T-cell (primary cell): ENCODE measurements around the gene DRD3. TPM values are rescaled to one million over a fixed set of nuclear protein-coding genes. Genes with fewer than 3 reads are reported as not detected.

Experiments
- ATAC-seq, 4 experiments: fragments of 200-7000 bp in 3 of 4; fragments of 150-1000 bp in 1 of 4; cut with Tn5 transposase; replicated peaks in 1 of 4; 1 replicate in 3 of 4; 2 replicates in 1 of 4; pipeline ENCODE4 v1.10.0; 2021; ENCODE audit warnings: moderate library complexity in 3 of 4, mild to moderate bottlenecking in 2 of 4, moderate number of reproducible peaks in 1 of 4
- CTCF ChIA-PET, 2 donors: fragments of 300-600 bp; sonication (Branson Sonifier 250); formaldehyde crosslinking; loops; one replicate each; lab custom pipeline; 2022; ENCODE audit warnings: antibody characterized with exemption in 2 of 2; lab: Charles Lee
- POLR2A ChIA-PET, 2 donors: fragments of 300-600 bp; sonication (Branson Sonifier 250); formaldehyde crosslinking; loops; one replicate each; lab custom pipeline; 2022; ENCODE audit warnings: antibody characterized with exemption in 2 of 2; lab: Charles Lee
- DNase-seq, 35 experiments: peaks; one replicate each; pipeline versions ENCODE4 v3.0.0 to v3.0.0-alpha.2; 2013 to 2023
- H3K27ac ChIP-seq: one replicate; pipeline ENCODE4 v1.5.1; 2013; ENCODE audit warnings: low read length
- H3K27me3 ChIP-seq, 2 experiments: replicated peaks in 1 of 2; 1 replicate in 1 of 2; 2 replicates in 1 of 2; pipeline versions ENCODE4 v1.6.1 to v1.7.0; 2013; ENCODE audit warnings: low read length in 1 of 2, mixed read lengths in 1 of 2; ENCODE audit not compliant: control insufficient read depth in 2 of 2, insufficient read depth in 2 of 2; ENCODE audit errors: extremely low read depth in 1 of 2
- H3K36me3 ChIP-seq, 2 donors: 1 replicate in 1 of 2; 2 replicates in 1 of 2; pipeline versions ENCODE4 v1.6.1 to v1.7.0; 2013; ENCODE audit warnings: low read length in 1 of 2; ENCODE audit not compliant: control insufficient read depth in 2 of 2, insufficient read depth in 1 of 2; ENCODE audit errors: extremely low read depth in 1 of 2
- H3K4me1 ChIP-seq, 2 experiments: 1 replicate in 1 of 2; 2 replicates in 1 of 2; pipeline versions ENCODE4 v1.6.1 to v1.7.0; 2013; ENCODE audit warnings: low read length in 2 of 2, mixed read lengths in 1 of 2; ENCODE audit not compliant: insufficient read depth in 2 of 2, control insufficient read depth in 1 of 2; ENCODE audit errors: extremely low read depth in 1 of 2
- H3K4me3 ChIP-seq, 2 donors: 1 replicate in 1 of 2; 2 replicates in 1 of 2; pipeline versions ENCODE4 v1.5.1 to v1.7.0; 2013; ENCODE audit warnings: mild to moderate bottlenecking in 2 of 2, low read length in 1 of 2, moderate library complexity in 1 of 2; ENCODE audit not compliant: control insufficient read depth in 1 of 2; ENCODE audit errors: extremely low read depth in 1 of 2
- H3K9me3 ChIP-seq: 2 replicates; pipeline ENCODE4 v1.7.0; 2013
- H3K27ac Mint-ChIP-seq, 2 donors: one replicate each; pipeline ENCODE4 v1.8.0; 2020 to 2021; ENCODE audit warnings: mild to moderate bottlenecking in 2 of 2, mixed read lengths in 2 of 2
- H3K27me3 Mint-ChIP-seq, 2 donors: one replicate each; pipeline ENCODE4 v1.8.0; 2021 to 2022; ENCODE audit warnings: mixed read lengths in 2 of 2
- H3K36me3 Mint-ChIP-seq: one replicate; pipeline ENCODE4 v1.8.0; 2021; ENCODE audit warnings: mixed read lengths
- H3K4me1 Mint-ChIP-seq, 3 donors: one replicate each; pipeline ENCODE4 v1.8.0; 2020 to 2022; ENCODE audit warnings: mixed read lengths in 3 of 3, mild to moderate bottlenecking in 1 of 3
- H3K4me3 Mint-ChIP-seq, 3 donors: one replicate each; pipeline ENCODE4 v1.8.0; 2020 to 2022; ENCODE audit warnings: mild to moderate bottlenecking in 3 of 3, mixed read lengths in 3 of 3, moderate library complexity in 3 of 3
- H3K9me3 Mint-ChIP-seq, 3 donors: one replicate each; pipeline ENCODE4 v1.8.0; 2020 to 2022; ENCODE audit warnings: mixed read lengths in 3 of 3
- WGBS: methylation state at CpG from one replicate; pipeline ENCODE4 v1.1.5; 2013; ENCODE audit warnings: missing lambda C conversion rate; ENCODE audit not compliant: insufficient coverage; 5-methylcytosine and 5-hydroxymethylcytosine counted together
- total RNA-seq, 35 experiments: library from RNA in 6 of 35; stranded (reverse) in 6 of 35; fragments of 120-200 nt in 1 of 35; gene quantifications; one replicate each; pipeline versions ENCODE4 v1.2.1 to v1.2.4 and lab custom pipeline; 2013 to 2026

The DRD3 gene
- total RNA-seq, 5 donors from 2014 or later (not counting 1 experiment from before 2014, with no cell fraction given): 0.23 to 0.26 TPM; not detected in 3

DNA sequence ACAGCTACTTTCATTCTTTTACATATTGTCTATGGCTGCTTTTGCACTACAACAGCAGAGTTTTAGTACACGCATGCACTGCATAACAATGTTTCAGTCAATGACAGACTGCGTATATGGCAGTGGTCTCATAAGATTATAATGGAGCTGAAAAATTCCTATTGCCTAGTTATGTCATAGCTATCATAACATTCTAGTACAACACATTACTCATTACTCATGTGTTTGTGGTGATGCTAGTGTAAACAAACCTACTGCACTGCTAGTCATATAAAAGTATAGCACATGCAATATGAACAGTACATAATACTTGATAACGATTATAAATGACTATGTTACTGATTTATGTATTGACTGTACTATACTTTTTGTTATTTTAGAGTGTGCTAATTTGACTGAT, 74.4 kb downstream of the DRD3 start:
- Histone ChIP-seq H3K36me3 (no peaks in the 10 kb centered on the region), H3K27me3 (peaks cover 0 to 7% of the 10 kb centered on the region in 2 experiments), H3K4me3 (no peak overlapping the region), H3K27ac (no peak overlapping the region), H3K4me1 (no peaks in the 10 kb centered on the region), H3K9me3 (no peaks in the 10 kb centered on the region)
- H3K27me3 Mint-ChIP-seq: peaks cover 9 to 14% of the 10 kb centered on the region in 2 donors
- ChIA-PET POLR2A (no interaction called here), CTCF (interaction anchor here in 1 of 2 donors (0.6 kb wide), 1 partner anchor 13 kb away, joined by 3 read pairs; no protein-coding TSS in a partner anchor)
- DNase-seq (no peak), ATAC-seq (no peak)
- H3K27ac Mint-ChIP-seq: no peak overlapping the region
- H3K36me3 Mint-ChIP-seq: no peaks in the 10 kb centered on the region
- no CpG with 5 or more reads among the region's 3 CpGs for WGBS
- H3K4me1 Mint-ChIP-seq: no peaks in the 10 kb centered on the region
- no peak overlapping the region for H3K4me3 Mint-ChIP-seq
- H3K9me3 Mint-ChIP-seq: no peaks in the 10 kb centered on the region

GRCh38 chr3:114103858-114104257, 75.0 kb downstream of the DRD3 start:
- POLR2A ChIA-PET: no interaction called here
- no peaks in the 10 kb centered on the region for H3K9me3 Mint-ChIP-seq

DNA sequence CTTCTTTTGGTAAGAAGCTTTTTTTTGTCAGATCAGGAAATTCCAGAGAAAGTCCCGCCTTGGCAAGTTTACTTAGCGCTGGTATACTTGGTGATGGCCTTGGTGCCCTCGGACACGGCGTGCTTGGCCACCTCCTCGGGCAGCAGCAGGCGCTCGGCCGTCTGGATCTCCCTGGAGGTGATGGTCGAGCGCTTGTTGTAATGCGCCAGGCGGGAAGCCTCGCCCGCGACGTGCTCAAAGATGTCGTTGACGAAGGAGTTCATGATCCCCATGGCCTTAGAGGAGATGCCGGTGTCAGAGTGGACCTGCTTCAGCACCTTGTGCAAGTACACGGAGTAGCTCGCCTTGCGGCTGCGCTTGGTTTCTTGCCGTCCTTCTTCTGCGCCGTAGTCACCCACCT, 75.7 kb downstream of the DRD3 start:
- POLR2A ChIA-PET: no interaction called here
- no peak overlapping the region for H3K27ac ChIP-seq
- CTCF ChIA-PET: interaction anchor here in 1 of 2 donors (0.5 kb wide), 1 partner anchor 18 kb away, joined by 4 read pairs; no protein-coding TSS in a partner anchor
- ATAC-seq (no peak), DNase-seq (no peak)
- no peaks in the 10 kb centered on the region for H3K36me3 Mint-ChIP-seq
- 95% methylated on average over 27 of the region's 27 CpGs for WGBS
- H3K9me3 Mint-ChIP-seq: no peaks in the 10 kb centered on the region
- no peaks in the 10 kb centered on the region for H3K9me3 ChIP-seq
- H3K4me1 ChIP-seq: no peaks in the 10 kb centered on the region
- H3K4me3 Mint-ChIP-seq: no peak overlapping the region
- H3K27ac Mint-ChIP-seq: no peak overlapping the region
- H3K4me3 ChIP-seq: no peak overlapping the region
- no peaks in the 10 kb centered on the region for H3K36me3 ChIP-seq
- H3K27me3 Mint-ChIP-seq: peaks cover 6 to 13% of the 10 kb centered on the region in 2 donors
- peaks cover 0 to 7% of the 10 kb centered on the region in 2 experiments for H3K27me3 ChIP-seq
- no peaks in the 10 kb centered on the region for H3K4me1 Mint-ChIP-seq

More at GRCh38 chr3:114103858-114104257, 75.0 kb downstream of the DRD3 start:
- ATAC-seq (no peak), DNase-seq (no peak)
- H3K4me1 Mint-ChIP-seq: no peaks in the 10 kb centered on the region
- WGBS: 96% methylated on average over 3 of the region's 4 CpGs
- H3K27ac Mint-ChIP-seq: no peak overlapping the region
- Histone ChIP-seq H3K27ac (no peak overlapping the region), H3K36me3 (no peaks in the 10 kb centered on the region), H3K9me3 (no peaks in the 10 kb centered on the region), H3K27me3 (peaks cover 0 to 7% of the 10 kb centered on the region in 2 experiments), H3K4me1 (no peaks in the 10 kb centered on the region), H3K4me3 (no peak overlapping the region)
- CTCF ChIA-PET: no interaction called here
- peaks cover 8 to 13% of the 10 kb centered on the region in 2 donors for H3K27me3 Mint-ChIP-seq
- no peak overlapping the region for H3K4me3 Mint-ChIP-seq
- no peaks in the 10 kb centered on the region for H3K36me3 Mint-ChIP-seq

DNA sequence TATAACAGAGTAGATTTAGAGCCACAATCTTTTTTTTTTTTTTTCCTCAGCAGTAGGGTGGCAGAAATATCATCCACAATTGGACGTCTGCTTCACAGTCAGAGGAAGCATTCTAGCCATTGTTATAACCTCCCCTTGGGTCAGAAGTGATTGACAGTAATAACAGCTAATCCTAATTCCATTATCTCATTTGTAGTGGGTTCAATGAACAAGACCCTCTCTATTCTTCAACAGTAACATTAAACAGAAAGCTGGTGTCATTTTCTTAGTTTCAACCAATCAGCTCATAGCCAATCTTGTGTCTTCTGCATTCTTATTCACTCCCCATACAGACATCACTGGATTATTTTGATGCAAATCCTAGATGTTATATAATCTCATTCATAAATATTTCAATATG, 77.8 kb downstream of the DRD3 start:
- Histone ChIP-seq H3K4me1 (no peaks in the 10 kb centered on the region), H3K27ac (no peak overlapping the region), H3K4me3 (no peak overlapping the region), H3K27me3 (peaks cover 0 to 3% of the 10 kb centered on the region in 2 experiments), H3K9me3 (no peaks in the 10 kb centered on the region), H3K36me3 (no peaks in the 10 kb centered on the region)
- POLR2A ChIA-PET: no interaction called here
- DNase-seq (no peak), ATAC-seq (no peak)
- H3K4me3 Mint-ChIP-seq: no peak overlapping the region
- no peaks in the 10 kb centered on the region for H3K9me3 Mint-ChIP-seq
- no CpG with 5 or more reads among the region's 1 CpG for WGBS
- no peaks in the 10 kb centered on the region for H3K36me3 Mint-ChIP-seq
- H3K27me3 Mint-ChIP-seq: peaks cover 5 to 9% of the 10 kb centered on the region in 2 donors
- no peaks in the 10 kb centered on the region for H3K4me1 Mint-ChIP-seq
- CTCF ChIA-PET: interaction anchor here in 1 of 2 donors (0.7 kb wide), 1 partner anchor 15 kb away, joined by 4 read pairs; no protein-coding TSS in a partner anchor
- no peak overlapping the region for H3K27ac Mint-ChIP-seq

- ATAC-seq (no peak), DNase-seq (no peak)
- no peaks in the 10 kb centered on the region for H3K9me3 Mint-ChIP-seq
- H3K36me3 ChIP-seq: no peaks in the 10 kb centered on the region
- H3K4me3 Mint-ChIP-seq: no peak overlapping the region
- CTCF ChIA-PET: no interaction called here
- H3K36me3 Mint-ChIP-seq: no peaks in the 10 kb centered on the region
- no CpG with 5 or more reads among the region's 3 CpGs for WGBS
- no peak overlapping the region for H3K27ac Mint-ChIP-seq
- H3K27ac ChIP-seq: no peak overlapping the region
- no peak overlapping the region for H3K4me3 ChIP-seq
- H3K4me1 Mint-ChIP-seq: peaks cover 2 to 7% (median 3%) of the 10 kb centered on the region in 3 donors
- H3K9me3 ChIP-seq: no peaks in the 10 kb centered on the region
- POLR2A ChIA-PET: no interaction called here
- H3K4me1 ChIP-seq: no peaks in the 10 kb centered on the region
- peaks cover 2 to 4% of the 10 kb centered on the region in 2 donors for H3K27me3 Mint-ChIP-seq
- peaks cover 0 to 5% of the 10 kb centered on the region in 2 experiments for H3K27me3 ChIP-seq
Measured at GRCh38 chr3:114095796-114096195, 83.1 kb downstream of the DRD3 start.

DNA sequence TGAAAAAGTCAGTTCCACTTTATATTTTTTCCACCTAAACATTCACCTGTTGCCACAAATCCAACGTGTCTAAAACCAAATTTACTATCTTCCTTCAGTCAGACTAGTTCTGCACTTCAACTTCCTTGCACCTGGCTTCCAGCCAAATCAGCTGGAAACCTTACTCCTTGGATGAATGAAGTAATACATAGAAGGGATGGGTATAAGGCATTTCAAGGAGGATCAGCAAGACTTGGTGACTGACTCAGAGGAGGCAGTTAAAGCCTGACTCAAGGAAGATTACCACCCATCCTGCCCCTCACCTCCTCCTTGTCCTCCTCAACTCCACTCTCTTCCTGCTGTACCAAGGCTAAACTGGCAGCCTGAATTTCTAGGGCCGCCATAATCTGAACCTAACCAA, 85.3 kb downstream of the DRD3 start:
- 100% methylated on average over 1 of the region's 2 CpGs for WGBS
- no peak for ATAC-seq
- Mint-ChIP-seq H3K4me1 (peaks cover 2 to 7% (median 3%) of the 10 kb centered on the region in 3 donors), H3K27ac (no peak overlapping the region), H3K36me3 (no peaks in the 10 kb centered on the region), H3K9me3 (no peaks in the 10 kb centered on the region), H3K4me3 (no peak overlapping the region), H3K27me3 (no peaks in the 10 kb centered on the region)
- no peaks in the 10 kb centered on the region for H3K36me3 ChIP-seq
- no peak for DNase-seq
- no peak overlapping the region for H3K4me3 ChIP-seq
- ChIA-PET CTCF (no interaction called here), POLR2A (no interaction called here)
- H3K27me3 ChIP-seq: peaks cover 0 to 5% of the 10 kb centered on the region in 2 experiments
- no peaks in the 10 kb centered on the region for H3K9me3 ChIP-seq
- no peak overlapping the region for H3K27ac ChIP-seq
- H3K4me1 ChIP-seq: no peaks in the 10 kb centered on the region
